Measurements from ENCODE around the gene TPX2. TPM values are rescaled to one million over a fixed set of nuclear protein-coding genes. Genes with fewer than 3 reads are reported as not detected.

TPX2 gene
- total RNA-seq, 4 donors from 2014 or later, result 0.12 to 32.4 (median 0.59) TPM; not detected in 1

DNA sequence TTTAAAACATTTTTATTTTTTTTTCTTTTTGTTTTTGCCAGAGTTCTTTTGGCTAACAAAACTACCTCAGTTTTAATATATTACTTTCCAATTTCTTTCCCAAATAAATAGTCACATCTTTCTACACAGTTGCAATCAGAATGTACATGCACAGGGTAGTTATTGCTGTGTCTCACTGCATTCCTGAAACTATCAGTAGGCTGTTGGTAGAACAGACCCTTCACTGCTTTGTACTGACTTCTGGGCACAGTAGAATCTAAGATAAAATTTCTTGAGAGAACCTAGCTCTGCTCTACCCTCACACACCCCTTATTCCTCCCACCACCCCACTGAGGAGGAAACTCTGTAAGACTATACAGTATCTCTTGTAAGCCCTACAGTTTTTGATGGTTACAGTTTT, 19.9 kb downstream of the TPX2 start:
- TF ChIP-seq, protein P1, sequence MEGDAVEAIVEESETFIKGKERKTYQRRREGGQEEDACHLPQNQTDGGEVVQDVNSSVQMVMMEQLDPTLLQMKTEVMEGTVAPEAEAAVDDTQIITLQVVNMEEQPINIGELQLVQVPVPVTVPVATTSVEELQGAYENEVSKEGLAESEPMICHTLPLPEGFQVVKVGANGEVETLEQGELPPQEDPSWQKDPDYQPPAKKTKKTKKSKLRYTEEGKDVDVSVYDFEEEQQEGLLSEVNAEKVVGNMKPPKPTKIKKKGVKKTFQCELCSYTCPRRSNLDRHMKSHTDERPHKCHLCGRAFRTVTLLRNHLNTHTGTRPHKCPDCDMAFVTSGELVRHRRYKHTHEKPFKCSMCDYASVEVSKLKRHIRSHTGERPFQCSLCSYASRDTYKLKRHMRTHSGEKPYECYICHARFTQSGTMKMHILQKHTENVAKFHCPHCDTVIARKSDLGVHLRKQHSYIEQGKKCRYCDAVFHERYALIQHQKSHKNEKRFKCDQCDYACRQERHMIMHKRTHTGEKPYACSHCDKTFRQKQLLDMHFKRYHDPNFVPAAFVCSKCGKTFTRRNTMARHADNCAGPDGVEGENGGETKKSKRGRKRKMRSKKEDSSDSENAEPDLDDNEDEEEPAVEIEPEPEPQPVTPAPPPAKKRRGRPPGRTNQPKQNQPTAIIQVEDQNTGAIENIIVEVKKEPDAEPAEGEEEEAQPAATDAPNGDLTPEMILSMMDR (IDR thresholded peaks at IDR 0.05), result no peak
- TF ChIP-seq POLR2A (IDR thresholded peaks at IDR 0.05), result no peak
- intact Hi-C loops (cut with DNase I; ENCODE audit: low total_unique reads), result no loop called here
- H3K4me1 ChIP-seq, result no peaks in the 10 kb centered on the region
- DNase-seq, result no peak
- H3K4me3 ChIP-seq, result no peak overlapping the region
- no peak overlapping the region for H3K27ac ChIP-seq
- H3K9me3 ChIP-seq, result no peaks in the 10 kb centered on the region
- no peaks in the 10 kb centered on the region for H3K36me3 ChIP-seq
- H3K27me3 ChIP-seq, result no peaks in the 10 kb centered on the region

- DNase-seq, result no peak
- intact Hi-C loops (cut with DNase I; ENCODE audit: low total_unique reads), result no loop called here
- TF ChIP-seq, protein P1 (IDR thresholded peaks at IDR 0.05), result no peak
- no peak for TF ChIP-seq POLR2A (IDR thresholded peaks at IDR 0.05)
- Histone ChIP-seq H3K4me3 (no peak overlapping the region), H3K27me3 (no peaks in the 10 kb centered on the region), H3K4me1 (no peaks in the 10 kb centered on the region), H3K27ac (no peak overlapping the region), H3K36me3 (no peaks in the 10 kb centered on the region), H3K9me3 (no peaks in the 10 kb centered on the region)
Observed at GRCh38 chr20:31759836-31760518, 20.9 kb downstream of the TPX2 start.

GRCh38 chr20:31760519-31761240, 21.6 kb downstream of the TPX2 start:
- Histone ChIP-seq H3K4me3 (no peak overlapping the region), H3K9me3 (no peaks in the 10 kb centered on the region), H3K27me3 (no peaks in the 10 kb centered on the region), H3K27ac (no peak overlapping the region), H3K4me1 (no peaks in the 10 kb centered on the region), H3K36me3 (no peaks in the 10 kb centered on the region)
- TF ChIP-seq, protein P1 (IDR thresholded peaks at IDR 0.05), result no peak
- no peak for TF ChIP-seq POLR2A (IDR thresholded peaks at IDR 0.05)
- no peak for DNase-seq
- intact Hi-C loops (cut with DNase I; ENCODE audit: low total_unique reads), result no loop called here

DNA sequence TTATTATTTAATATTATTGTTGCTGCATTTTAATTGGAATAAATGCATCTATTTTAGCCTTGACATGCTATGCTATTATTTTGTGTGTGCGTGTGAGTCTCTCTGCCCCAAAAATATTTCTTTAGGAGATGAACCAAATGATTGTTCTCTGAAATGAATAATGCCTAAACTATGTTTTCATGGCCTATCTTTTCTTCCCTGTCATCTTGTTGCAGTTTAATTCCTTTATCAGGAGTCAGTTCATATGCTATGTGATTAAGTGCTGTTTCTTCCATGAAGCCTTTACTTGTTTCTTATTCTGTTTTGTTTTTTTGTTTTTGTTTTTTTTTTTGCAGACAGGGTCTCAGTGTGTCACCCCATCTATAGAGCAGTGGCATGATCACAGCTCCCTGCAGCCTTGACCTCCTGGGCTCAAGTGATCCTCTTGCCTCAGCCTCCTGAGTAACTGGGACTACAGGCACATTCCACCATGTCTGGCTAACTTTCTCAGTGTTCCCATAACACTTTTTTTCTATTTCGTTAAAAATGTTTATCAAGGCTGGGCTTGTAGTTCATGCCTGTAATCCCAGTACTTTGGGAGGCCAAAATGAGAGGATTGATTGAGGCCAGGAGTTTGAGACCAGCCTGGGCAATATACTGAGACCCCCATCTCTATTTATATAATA, 25.7 kb downstream of the TPX2 start:
- TF ChIP-seq POLR2A (IDR thresholded peaks at IDR 0.05), result no peak
- TF ChIP-seq, protein P1 (IDR thresholded peaks at IDR 0.05), result no peak
- Histone ChIP-seq H3K4me3 (no peak overlapping the region), H3K4me1 (no peaks in the 10 kb centered on the region), H3K27ac (no peak overlapping the region), H3K36me3 (no peaks in the 10 kb centered on the region), H3K27me3 (no peaks in the 10 kb centered on the region), H3K9me3 (no peaks in the 10 kb centered on the region)
- intact Hi-C loops (cut with DNase I; ENCODE audit: low total_unique reads), result no loop called here
- no peak for DNase-seq

GRCh38 chr20:31767805-31768204, 28.7 kb downstream of the TPX2 start:
- no peaks in the 10 kb centered on the region for H3K36me3 ChIP-seq
- TF ChIP-seq, protein P1 (IDR thresholded peaks at IDR 0.05), result no peak
- DNase-seq, result no peak
- no peaks in the 10 kb centered on the region for H3K27me3 ChIP-seq
- H3K4me1 ChIP-seq, result no peaks in the 10 kb centered on the region
- no peak overlapping the region for H3K27ac ChIP-seq
- intact Hi-C loops (cut with DNase I; ENCODE audit: low total_unique reads), result no loop called here
- no peaks in the 10 kb centered on the region for H3K9me3 ChIP-seq
- H3K4me3 ChIP-seq, result no peak overlapping the region
